Esophagus mucosa (tissue), 1 donor: ENCODE results near the gene TM4SF5. TPM values are rescaled to one million over a fixed set of nuclear protein-coding genes. Genes with fewer than 3 reads are reported as not detected.
"Not testable (repeated sequence)": the region's sequence is repeated elsewhere in the genome, so short reads cannot be mapped to it uniquely, and the experiment has no call there.

Source experiments
- ATAC-seq: fragments of 200-7000 bp; cut with Tn5 transposase; one replicate; pipeline ENCODE4 v1.9.1; 2020
- total RNA-seq: library from RNA; stranded (reverse); gene quantifications from one replicate; pipeline ENCODE4 v1.2.4, GENCODE V29; 2023
- donor health status: DM: yes; HTN: yes; CAD: no.

TM4SF5 gene
- total RNA-seq, 1 donor from 2014 or later, result not detected

DNA sequence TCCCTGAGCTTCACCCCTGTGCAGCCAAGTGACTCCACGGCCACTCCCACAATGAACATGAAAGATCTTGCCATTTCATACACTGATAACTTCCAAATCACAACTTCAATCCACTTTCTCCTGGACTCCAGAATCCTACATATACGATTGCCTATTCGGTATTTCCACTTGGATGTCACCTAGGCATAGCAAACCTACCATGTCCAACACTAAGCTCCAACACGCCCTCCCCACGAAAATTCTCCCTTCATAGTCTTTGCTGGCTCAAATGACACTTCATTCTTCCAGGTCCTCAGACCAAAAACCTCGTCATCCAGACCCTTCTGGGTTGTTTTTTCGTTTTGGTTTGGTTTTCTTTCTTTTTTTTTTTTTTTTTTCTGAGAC lies 19.0 kb downstream of the TM4SF5 start:
- ATAC-seq, result no peak

- ATAC-seq, result no peak
Observed at GRCh38 chr17:4795168-4795567, 23.5 kb downstream of the TM4SF5 start.

DNA sequence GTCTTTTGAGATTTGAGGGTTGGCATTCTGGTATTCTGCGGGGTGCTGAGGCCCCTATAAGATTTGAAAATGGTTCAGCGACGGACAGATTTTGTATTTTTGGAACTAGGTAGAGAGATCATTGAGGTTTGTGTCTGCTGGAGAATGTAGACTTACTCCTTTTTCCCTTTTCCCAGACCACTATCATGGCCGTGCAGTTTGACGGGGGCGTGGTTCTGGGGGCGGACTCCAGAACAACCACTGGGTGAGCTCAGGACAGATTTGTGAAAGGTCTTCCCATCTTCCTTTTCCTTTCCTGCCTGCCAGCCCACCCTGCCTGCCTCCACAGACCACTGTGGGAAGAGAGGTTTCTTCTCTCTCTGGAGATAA lies 24.9 kb downstream of the TM4SF5 start:
- peak; percentile 34 for ATAC-seq

GRCh38 chr17:4800462-4801196 lies 28.9 kb downstream of the TM4SF5 start:
- no peak for ATAC-seq

DNA sequence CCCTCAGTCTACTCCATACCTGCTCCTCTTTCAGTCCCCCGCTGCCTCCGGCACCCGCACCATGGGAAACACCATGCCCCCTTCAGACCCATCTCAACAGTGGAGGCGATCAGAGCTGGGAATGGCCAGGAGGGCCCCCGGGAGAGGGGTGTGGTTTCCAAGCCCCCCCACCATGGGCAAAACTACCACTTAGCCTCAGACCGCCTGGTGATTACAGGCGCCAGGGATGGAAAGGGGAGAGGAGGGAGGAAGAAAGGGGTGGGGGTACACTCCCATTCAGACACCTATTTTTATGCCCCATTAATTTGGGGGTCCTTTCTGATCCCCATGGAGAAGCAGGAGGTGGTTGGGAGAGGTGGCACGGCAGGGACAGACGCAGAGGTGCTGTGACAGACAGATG lies 30.5 kb downstream of the TM4SF5 start, which contains the start of gene C17orf114:
C17orf114 (minus strand) TSS at position 101 of the 400 bp plus-strand sequence.
- no peak for ATAC-seq

GRCh38 chr17:4806456-4806776 lies 34.7 kb downstream of the TM4SF5 start:
- ATAC-seq, result no peak

GRCh38 chr17:4806777-4807604 lies 35.3 kb downstream of the TM4SF5 start, which contains the start of gene PLD2:
Gene PLD2, plus strand, starts transcription at chr17:4807152. Its CDS starts 621 bp downstream, at chr17:4807773.
- ATAC-seq, result peak; percentile 91

DNA sequence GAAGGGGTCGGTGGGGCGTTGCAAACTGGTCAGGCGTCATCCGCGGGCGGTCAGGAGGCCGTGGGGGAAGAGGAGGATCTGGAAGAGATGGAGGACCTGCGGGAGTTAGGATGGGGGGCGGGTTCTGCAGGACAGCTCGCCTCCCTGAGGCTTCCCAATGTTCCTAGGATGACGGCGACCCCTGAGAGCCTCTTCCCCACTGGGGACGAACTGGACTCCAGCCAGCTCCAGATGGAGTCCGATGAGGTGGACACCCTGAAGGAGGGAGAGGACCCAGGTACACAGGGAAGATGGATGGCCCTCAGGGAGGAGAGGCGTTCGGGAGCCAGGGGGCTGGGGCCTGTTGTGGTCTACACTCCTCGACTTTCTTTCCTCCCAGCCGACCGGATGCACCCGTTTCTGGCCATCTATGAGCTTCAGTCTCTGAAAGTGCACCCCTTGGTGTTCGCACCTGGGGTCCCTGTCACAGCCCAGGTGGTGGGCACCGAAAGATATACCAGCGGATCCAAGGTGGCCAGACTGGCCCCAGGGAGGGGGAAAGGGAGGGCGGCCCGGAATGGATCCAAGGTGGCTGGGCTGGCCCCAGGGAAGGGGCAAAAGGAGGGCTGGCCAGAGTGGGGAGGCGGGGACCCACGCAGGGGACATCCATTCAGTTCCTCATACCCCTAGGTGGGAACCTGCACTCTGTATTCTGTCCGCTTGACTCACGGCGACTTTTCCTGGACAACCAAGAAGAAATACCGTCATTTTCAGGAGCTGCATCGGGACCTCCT lies 36.1 kb downstream of the TM4SF5 start:
- ATAC-seq, result peak; percentile 0

- peak; percentile 12 for ATAC-seq
Observed at GRCh38 chr17:4808378-4808767, 36.7 kb downstream of the TM4SF5 start.

DNA sequence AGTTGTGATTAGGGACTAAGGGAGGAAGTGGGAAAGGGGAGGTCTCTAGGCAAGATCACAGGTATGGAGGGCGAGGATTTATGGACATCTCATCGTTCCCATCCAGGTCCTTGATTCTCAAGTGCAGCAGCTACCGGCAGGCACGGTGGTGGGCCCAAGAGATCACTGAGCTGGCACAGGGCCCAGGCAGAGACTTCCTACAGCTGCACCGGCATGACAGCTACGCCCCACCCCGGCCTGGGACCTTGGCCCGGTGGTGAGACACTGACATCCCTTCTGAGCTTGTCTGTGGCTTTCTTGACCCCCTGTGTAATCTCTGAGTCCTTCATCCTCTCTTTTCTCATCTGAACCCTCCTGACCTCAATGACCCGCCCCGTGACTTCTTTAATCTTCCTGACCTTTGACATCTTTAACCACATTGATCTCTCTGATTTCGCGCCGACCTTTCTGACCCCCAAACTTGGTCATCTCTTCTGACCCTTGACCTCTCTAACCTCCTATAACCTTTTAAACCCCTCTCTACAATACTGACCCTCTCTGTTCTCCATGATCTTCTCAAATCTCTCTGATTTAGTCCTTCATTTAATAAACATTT lies 39.1 kb downstream of the TM4SF5 start:
- no peak for ATAC-seq

DNA sequence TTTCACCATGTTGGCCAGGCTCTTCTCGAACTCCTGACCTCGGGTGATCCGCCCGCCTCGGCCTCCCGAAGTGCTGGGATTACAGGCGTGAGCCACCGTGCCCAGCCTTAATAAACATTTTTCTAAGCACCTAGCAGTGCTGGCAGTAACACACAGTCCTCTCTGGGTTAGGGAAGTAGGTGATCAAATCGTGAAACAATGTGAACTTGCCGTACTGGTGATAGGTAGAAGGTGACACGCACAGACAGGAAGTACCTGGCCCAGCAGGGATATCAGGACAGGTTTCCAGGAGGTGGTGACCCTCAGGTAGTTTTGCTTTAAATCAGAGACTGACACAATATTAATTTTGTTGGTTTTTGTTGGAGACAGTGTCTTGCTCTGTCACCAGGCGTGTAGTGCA lies 39.8 kb downstream of the TM4SF5 start:
- ATAC-seq, result peak; percentile 50

GRCh38 chr17:4812690-4813089 lies 41.0 kb downstream of the TM4SF5 start:
- ATAC-seq, result no peak

GRCh38 chr17:4815043-4815675 lies 43.5 kb downstream of the TM4SF5 start:
- ATAC-seq, result no peak

- no peak for ATAC-seq
Observed at GRCh38 chr17:4816826-4817225, 45.1 kb downstream of the TM4SF5 start.

DNA sequence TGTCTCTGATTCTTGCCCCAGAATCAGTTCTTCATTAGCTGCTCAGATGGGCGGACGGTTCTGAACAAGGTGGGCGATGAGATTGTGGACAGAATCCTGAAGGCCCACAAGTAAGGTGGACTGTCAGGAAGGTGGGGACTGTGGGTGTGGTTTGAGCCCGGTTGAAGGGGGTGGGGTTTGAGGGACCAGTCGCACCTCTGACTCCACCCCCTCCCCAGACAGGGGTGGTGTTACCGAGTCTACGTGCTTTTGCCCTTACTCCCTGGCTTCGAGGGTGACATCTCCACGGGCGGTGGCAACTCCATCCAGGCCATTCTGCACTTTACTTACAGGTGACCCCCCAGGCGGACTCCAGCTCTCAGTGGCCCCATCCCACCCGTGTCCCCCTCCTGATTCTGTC lies 46.6 kb downstream of the TM4SF5 start:
- no peak for ATAC-seq

DNA sequence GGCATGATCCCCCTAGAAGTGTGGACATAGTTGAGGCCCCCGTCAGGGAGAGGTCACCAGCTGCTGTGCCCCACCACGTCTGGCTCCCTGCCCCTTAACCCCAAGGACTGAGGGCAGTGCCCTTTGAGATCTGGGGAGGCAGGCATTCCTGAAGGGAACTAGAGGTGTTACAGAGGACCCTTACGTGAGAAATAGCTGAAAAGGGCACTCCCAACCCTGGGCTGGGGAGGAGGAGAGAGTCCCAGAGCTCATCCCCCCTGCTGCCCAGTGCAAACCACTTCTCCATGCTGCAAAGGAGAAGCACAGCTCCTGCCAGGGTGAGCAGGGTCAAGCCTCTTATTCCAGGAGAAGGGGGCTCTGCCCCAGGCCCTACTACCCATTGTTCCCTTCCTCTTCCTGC lies 51.1 kb downstream of the TM4SF5 start:
- no peak for ATAC-seq

DNA sequence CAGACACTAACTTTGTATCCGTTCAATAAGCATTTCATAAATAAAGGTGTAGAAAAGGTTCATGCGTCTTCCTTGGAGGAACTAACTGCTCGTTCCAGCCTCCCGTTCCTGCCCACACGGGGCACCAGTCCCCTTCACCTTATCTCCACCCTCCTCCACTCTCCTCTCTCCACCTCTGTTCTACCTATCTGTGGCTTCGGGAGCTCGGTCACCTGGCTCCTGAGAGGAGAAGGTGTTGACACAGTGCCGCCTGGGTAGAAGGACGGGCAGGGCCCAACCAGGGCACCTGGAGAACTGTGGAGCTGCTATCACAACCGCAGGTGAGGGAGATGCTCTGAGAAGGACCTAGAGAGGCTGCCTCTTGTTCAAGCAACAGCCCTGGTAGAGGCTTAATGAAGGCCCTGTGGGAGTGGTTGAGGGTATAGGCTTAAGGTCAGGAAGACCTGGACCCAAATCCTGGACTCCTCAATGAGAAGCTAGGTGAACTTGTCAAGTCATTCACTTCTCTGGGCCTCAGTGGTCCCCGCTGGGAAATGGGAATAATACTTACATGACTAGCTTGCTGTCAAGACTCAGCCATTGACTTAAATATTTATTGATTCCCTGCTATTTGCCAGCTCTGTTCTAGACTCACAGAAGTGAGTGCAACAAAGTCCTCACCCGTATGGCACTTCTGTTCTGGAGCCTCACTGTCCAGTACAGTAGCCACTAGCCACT lies 51.8 kb downstream of the TM4SF5 start:
- ATAC-seq, result peak; percentile 9

GRCh38 chr17:4827399-4827798 lies 55.7 kb downstream of the TM4SF5 start:
- peak; percentile 20 for ATAC-seq

DNA sequence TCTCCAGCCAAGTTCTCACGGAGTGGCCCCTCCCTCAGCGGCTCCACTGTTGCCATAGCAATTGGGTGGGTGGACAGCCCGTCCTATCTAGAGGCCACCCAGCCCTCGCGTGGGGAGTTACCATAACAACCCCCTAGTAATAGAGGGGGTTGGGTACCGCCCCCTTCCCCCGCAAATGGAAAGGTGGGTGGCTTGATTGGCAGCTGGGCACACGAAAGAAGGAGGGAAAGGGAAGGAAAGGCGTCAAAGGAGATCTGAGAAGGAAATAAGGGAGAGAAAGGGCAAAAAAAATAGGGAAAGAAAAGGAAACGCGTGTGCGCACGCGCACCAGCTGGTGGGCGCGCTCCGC lies 61.1 kb downstream of the TM4SF5 start:
- ATAC-seq, result not testable (repeated sequence)
